C4-2B (cell line): ENCODE results near the gene EMX2.

Experiments used
- ZFX ChIP-seq: fragments of 450-650 bp; IDR thresholded peaks from 2 replicates; pipeline ENCODE4 v1.6.1; 2017
- TF ChIP-seq, protein P1 (sequence below): fragments of 450-650 bp; conservative IDR thresholded peaks from 2 replicates; pipeline ENCODE4 v1.5.1; 2017; ENCODE audit warnings: mild to moderate bottlenecking

DNA sequence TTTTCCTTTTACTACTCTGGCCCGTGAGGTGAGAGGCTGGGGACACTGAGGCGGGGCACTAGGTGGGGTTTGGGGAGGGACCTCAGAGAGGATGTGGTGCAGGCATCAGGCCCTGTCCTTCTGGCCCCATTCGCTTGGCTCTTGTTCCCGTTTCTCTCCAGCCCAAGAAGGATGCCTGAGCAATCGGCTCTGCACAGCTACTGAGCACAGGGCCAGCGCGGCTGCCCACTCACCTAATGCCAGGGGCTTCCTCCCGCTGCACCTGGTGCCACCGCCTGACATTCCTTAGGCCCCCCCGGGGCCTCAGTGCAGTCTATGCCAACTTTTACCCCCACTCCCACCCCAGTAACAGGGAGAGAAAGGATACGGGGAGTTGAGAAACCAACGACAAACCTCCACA lies 12.5 kb downstream of the EMX2 start:
- TF ChIP-seq, protein P1, sequence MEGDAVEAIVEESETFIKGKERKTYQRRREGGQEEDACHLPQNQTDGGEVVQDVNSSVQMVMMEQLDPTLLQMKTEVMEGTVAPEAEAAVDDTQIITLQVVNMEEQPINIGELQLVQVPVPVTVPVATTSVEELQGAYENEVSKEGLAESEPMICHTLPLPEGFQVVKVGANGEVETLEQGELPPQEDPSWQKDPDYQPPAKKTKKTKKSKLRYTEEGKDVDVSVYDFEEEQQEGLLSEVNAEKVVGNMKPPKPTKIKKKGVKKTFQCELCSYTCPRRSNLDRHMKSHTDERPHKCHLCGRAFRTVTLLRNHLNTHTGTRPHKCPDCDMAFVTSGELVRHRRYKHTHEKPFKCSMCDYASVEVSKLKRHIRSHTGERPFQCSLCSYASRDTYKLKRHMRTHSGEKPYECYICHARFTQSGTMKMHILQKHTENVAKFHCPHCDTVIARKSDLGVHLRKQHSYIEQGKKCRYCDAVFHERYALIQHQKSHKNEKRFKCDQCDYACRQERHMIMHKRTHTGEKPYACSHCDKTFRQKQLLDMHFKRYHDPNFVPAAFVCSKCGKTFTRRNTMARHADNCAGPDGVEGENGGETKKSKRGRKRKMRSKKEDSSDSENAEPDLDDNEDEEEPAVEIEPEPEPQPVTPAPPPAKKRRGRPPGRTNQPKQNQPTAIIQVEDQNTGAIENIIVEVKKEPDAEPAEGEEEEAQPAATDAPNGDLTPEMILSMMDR = no peak
- no peak for TF ChIP-seq ZFX
